Cardiac ventricle fibroblast (primary cell): ENCODE measurements around the gene SLFN12. TPM values are rescaled to one million over a fixed set of nuclear protein-coding genes. Genes with fewer than 3 reads are reported as not detected.

Experiments
- total RNA-seq: library from RNA; depleted of rRNA; stranded (reverse); fragments of >200 nt; gene quantifications from 2 replicates; pipeline ENCODE4 v1.2.3, GENCODE V29; 2015

Gene SLFN12
- 14.7 and 20.2 TPM in 2 replicates for total RNA-seq

GRCh38 chr17:35432176-35433074 lies at the start of gene SLFN12:
Gene SLFN12, minus strand, starts transcription at chr17:35432500. Its CDS starts 9,472 bp downstream, at chr17:35423028.

GRCh38 chr17:35448214-35448898 lies 16.1 kb upstream of the SLFN12 start, which contains the start of gene SLFN13:
Gene SLFN13, minus strand, starts transcription at chr17:35448766. Its CDS starts 3,086 bp downstream, at chr17:35445680.

GRCh38 chr17:35373534-35373983 lies 58.7 kb downstream of the SLFN12 start, which contains the start of gene SLFN11:
Gene SLFN11, minus strand, starts transcription at chr17:35373621. Its CDS starts 9,814 bp downstream, at chr17:35363807.

Other genes with a start within 250 kb of the SLFN12 start
- gene SLC35G3, start 238.1 kb downstream of the SLFN12 start, total RNA-seq = not detected in 2 replicates
- gene SLFN5, start 189.4 kb downstream of the SLFN12 start, total RNA-seq = 17.5 and 19.2 TPM in 2 replicates
- gene SLFN11, start 58.9 kb downstream of the SLFN12 start, total RNA-seq = 40.2 and 46.7 TPM in 2 replicates
- 2.0 and 2.4 TPM in 2 replicates for gene SLFN13, start 16.3 kb upstream of the SLFN12 start, total RNA-seq
- 0.05 and 0.37 TPM in 2 replicates for gene SLFN12L, start 105.2 kb upstream of the SLFN12 start, total RNA-seq
- gene SLFN14, start 128.3 kb upstream of the SLFN12 start, total RNA-seq = not detected in 2 replicates
- 7.6 TPM in 2 replicates for gene PEX12, start 146.1 kb upstream of the SLFN12 start, total RNA-seq
- 80.6 and 81.1 TPM in 2 replicates for gene AP2B1, start 154.8 kb upstream of the SLFN12 start, total RNA-seq